Eye (tissue), 1 donor: Measurements from ENCODE around the gene RSBN1L.
"Not testable (repeated sequence)": the region's sequence is repeated elsewhere in the genome, so short reads cannot be mapped to it uniquely, and the experiment has no call there.

Experiments used
- DNase-seq: peaks from one replicate; pipeline ENCODE4 v3.0.0-alpha.2; 2015

The RSBN1L gene

GRCh38 chr7:77690289-77690688 lies 6.0 kb upstream of the RSBN1L start:
- no peak for DNase-seq

- no peak for DNase-seq
Measured at GRCh38 chr7:77691892-77692491, 4.3 kb upstream of the RSBN1L start.

DNA sequence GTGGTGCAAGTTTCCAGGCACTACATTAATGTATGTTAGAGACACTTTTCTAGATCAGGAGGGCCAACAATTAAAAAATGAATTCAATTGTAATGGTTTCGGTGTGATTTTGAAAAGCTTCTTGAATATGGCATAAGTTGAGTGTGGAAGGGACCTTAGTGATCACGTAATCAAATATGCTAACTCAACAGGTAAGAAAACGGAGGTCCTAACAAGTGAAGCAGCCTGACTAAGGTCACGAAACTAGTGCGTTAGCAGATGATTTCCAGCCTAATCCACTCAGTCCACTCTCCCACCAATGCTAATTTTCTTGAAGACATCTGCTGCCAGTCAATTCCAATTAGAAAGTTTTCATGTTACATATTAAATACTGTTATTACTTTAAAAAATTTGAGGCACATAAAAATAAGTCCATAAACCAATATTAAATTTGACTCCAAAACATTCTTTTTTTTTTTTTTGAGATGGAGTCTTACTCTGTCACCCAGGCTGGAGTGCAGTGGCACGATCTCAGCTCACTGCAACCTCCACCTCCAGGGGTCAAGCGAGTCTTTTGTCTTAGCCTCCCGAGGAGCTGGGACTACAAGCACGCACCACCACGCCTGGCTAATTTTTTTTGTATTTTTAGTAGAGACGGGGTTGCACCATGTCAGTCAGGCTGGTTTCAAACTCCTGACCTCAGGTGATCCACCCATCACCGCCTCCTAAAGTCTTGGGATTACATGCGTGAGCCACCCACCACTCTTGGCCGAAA lies 2.3 kb upstream of the RSBN1L start:
- no peak for DNase-seq

GRCh38 chr7:77696643-77697534 lies 630 bp downstream of the RSBN1L start:
- peak; percentile 89 for DNase-seq

DNA sequence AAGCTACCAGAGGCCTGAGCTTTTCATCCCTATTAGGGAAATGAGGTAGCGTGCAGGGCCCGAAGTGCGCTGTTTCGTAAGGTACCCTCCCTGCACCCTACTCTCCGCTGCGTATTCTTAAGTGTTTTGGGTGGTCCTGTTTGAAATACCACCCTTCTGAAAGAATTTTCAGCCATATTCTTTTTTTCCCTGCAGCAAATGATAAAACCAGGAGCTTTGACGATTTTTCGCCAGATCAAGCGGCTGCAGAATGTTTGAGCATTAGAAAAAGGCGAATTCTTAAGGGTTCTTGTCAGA lies 1.2 kb downstream of the RSBN1L start:
- DNase-seq = no peak

DNA sequence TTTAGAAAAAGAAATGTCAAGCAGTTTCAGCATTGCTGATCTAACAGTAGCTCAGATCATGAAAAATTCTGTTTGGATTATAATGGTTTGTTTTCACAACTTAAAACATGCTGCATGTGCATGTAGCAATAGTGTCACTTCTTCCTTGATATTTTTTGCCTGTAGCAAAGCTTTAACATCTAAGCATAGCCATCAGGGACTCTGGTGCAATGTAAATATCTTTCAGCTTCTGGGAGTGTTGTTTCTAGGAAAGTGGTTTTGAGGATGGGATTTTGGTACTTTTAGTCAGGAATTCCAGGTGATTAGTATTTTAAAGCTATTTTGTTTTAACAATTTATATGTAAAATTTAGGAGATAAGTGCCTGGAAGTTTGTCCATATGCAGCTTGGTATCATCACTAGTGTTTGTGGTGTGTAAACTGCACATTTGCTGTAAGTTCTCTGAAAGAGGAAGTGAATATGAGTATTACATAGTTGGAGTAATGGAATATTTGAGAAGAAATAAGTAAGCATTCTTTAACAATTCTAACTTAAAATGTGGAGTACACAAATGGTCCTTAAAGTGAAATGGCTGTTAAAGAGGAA lies 1.9 kb downstream of the RSBN1L start:
- peak; percentile 17 for DNase-seq

DNA sequence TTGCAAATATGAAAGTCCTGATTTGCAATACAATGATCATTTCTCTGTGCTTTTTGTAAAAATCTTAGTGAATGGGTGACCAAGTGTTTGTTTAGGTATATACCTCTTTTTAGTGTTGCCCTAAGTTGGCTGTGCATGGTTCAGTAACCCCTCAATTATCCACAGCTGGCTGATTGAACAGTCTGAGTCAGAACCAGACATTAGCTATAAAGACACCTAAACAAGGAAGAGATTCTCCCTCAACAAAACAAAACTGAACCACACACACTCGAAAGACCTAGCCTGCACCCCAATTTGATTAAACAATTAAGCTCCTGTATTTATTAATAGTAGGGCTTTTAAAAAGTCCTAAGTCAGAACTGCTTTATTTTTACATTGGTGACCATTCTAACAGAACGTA lies 2.8 kb downstream of the RSBN1L start:
- peak; percentile 62 for DNase-seq

DNA sequence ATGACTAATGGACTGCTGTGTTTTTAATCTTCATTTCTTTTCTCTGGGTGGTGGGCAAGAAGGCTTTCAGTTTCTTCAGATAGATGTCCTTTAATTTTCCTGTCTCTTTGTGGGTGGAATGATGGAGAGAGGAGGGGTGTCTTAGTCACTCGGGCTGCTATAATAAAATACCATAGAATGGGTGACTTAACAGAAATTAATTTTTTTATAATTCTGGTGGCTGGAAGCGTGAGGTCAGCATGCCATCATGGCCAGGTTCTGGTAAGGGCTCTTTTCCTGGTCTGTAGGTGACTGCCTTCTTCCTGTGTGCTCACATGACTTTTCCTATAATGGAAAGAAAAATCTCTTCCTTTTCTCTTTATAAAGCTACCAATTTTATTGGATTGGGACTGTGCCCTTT lies 6.3 kb downstream of the RSBN1L start:
- no peak for DNase-seq

DNA sequence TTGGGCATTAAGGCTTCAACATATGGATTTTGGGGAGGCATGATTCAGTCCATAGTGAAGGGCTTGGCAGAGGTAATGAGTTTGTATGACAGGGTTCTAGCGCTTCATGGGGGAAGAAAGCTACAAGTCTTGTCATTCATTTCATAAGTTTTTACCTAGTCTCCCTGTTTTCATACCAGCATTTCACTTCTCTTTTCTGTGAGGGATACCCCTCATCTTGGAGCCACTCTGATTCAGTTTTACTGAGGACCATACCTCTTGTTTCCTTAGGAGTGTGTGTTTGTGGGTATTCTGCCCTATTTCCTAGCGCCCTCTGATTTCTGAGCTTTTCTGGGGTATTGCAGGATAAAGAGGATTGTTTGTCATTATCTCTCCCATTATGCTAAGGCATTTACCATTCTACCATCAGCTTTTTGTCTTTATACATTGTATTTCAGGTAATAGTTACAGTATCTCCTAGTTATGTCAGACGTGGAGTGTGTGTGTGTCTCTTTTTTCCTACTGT lies 6.8 kb downstream of the RSBN1L start:
- DNase-seq = no peak

DNA sequence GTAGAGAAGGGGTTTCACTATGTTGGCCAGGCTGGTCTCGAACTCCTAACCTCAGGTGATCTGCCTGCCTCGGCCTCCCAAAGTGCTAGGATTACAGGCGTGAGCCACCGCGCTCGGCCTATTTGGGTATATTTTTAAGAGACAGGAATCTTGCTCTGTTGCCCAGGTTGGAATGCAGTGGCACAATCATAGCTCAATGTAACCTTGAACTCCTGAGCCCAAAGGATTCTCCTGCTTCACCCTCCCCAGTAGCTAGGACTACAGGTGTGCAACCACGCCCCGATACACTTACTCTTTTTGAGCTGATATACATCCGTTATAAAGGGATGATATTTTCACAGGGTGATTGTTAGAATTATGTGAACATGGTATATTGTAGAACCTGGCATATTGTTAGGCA lies 7.4 kb downstream of the RSBN1L start:
- DNase-seq = not testable (repeated sequence)

DNA sequence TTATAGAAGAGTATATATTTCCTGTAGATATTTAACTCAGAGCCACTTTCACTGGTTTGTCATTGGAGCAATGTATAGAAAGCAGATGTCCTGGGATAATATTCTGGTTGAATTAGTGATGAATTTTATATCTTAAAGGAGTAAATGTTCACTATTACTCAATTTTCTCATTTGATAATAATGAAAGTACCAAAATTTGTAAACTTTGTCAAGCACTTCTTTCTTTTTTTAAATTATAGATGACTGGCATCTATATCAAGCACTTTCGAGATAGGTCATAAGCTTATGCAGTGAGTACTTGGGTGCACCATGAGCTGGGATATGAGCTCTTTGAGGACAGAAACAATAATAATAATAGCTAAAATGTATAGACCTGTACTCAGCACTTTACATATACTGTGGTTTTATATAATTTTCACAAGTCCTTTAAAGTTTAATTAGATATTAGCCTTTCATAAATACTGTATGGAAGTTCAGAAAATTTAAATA lies 11.3 kb downstream of the RSBN1L start:
- no peak for DNase-seq

DNA sequence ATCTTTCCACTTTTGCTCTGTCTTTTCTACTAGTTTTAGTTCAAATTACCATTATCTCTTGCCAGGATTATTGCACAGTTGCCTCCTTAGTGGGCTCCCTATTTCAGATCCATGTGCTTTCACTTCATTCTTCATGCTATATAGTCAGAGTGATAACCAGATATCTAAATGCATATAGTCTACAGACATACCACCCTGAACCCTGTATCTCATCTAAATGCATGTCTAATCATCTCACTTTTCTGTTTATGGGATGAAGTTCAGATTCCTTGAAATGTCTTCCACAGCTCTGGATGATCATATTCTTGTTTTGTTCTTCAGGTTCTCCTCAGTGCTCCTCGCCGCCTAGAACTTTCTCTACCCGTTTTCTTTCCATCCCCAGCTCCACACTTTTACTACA lies 13.8 kb downstream of the RSBN1L start:
- DNase-seq = no peak

DNA sequence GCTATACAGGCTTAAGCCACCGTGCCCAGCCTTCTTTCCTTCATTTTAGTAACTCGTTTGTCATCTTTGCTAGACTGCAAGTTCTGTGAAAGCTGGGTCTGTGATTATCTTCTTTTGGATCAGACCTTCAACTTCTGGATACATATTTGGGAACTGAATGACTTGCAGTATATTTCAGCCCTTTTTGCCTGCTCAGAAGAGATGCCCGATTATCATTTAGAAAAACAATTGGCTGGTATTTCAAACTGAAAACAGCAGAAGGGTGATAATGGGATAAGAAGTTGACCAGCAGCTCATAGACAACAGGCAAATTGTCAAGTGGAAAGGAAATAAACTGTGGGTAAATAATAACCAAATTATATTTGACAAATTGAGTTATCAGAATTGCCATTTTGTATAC lies 14.6 kb downstream of the RSBN1L start:
- DNase-seq = no peak

- DNase-seq = no peak
Measured at GRCh38 chr7:77714195-77714594, 17.9 kb downstream of the RSBN1L start.

- not testable (repeated sequence) for DNase-seq
Measured at GRCh38 chr7:77714931-77715330, 18.7 kb downstream of the RSBN1L start.

GRCh38 chr7:77716804-77717203 lies 20.5 kb downstream of the RSBN1L start:
- DNase-seq = no peak

DNA sequence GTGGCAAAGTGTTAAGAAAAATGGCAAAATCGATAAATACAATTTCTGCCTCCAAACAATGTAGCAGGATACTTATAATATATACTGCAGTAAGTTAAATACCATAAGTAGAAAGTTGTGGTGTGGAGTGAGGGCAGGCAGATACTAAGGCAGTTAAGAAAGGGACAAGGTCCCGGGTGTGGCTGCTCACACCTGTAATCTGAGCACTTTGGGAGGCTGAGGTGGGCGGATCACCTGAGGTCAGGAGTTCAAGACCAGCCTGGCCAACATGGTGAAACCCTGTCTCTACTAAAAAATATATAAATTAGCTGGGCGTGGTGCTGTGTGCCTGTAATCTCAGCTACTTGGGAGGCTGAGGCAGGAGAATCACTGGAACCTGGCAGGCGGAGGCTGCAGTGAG lies 21.3 kb downstream of the RSBN1L start:
- DNase-seq = not testable (repeated sequence)

DNA sequence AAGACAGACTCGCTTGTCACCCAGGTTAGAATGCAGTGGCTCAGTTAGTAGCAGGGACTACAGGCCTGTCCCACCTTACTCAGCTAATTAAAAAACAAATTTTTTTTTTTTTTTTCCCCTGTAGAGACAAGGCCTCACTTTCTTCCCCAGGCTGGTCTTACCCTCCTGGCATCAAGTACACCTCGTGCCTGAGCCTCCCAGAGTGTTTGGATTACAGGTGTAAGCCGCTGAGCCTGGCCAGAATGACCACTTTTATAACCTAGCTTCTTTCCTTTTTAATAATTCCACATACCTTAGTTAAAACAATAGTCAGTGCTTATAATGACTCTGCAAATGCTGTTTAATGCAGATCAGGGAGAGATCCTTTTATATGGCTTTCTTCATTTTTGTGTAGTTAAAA lies 31.3 kb downstream of the RSBN1L start:
- no peak for DNase-seq

DNA sequence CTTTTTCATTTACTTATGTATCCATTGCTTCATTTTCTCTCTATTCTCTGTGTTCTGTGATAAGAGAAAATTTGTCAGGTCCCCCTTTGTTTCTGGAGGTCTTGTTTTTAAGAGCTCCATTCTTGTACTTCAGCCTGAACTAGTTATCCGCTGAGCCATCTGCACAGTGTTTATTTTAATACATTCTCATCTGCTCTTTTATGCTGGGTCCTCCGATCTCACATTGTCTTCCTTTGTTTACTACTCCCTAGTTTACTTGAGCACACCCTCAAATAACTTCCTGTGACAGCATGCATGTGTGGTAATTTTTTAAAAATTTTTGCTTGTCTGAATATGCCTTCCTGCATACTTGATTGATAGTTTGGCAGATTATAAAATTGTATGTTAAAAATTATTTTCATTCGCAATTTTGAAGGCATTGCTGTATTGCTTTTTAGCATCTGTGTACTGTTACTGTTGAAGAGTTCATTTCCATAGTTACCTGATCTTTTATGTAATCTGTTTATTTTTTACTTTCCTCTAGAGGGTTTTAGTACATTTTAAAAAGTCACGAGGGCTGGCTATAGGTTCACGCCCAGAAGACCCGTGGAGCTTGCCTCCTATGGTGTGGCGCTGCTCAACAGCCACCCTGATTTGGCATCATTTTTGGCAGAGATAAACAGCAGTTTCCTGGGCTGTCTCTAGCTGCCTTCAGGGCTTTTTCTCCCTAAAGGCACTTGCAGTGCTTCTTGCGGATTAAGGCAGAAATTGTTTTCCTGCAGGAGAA lies 31.9 kb downstream of the RSBN1L start:
- peak; percentile 47 for DNase-seq

DNA sequence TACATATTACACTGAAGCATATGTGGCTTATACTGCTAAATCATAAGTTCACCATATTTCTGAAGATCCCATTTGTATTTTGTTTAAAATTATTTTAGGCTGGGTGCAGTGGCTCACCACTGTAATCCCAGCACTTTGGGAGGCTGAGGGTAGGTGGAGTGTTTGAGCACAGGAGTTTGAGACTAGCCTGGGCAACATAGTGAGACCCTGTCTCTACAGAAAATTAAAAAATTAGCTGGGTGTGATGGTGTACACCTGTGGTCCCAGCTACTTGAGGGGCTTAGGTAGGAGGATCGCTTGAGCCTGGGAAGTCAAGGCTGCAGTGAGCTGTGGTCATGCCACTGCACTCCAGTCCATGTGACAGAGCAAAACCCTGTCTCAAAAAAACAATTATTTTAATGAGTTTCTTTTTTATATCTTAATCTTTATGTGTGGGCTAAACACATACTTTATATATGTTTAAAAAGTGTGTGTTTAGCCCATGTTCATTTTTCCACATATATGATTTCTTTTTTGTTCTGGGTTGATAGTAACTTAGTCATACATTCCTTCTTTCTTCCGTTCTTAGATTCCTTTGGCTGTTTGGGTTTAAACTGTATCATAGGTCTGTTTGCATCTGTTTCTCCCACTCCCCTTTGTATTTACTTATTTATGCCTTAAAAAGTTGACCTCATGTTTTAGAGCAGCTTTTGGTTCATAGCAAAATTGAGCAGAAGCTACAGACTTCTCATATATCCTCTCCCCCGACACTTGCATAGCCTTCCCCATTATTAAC lies 33.5 kb downstream of the RSBN1L start:
- DNase-seq = no peak

- no peak for DNase-seq
Measured at GRCh38 chr7:77731716-77732115, 35.5 kb downstream of the RSBN1L start.
